GM08714 (cell line): ENCODE data around the gene SLC7A1.

Experiments used
- H3K4me3 ChIP-seq: fragments of 200-500 bp; sonication (Bioruptor generic); 2 replicates; pipeline ENCODE4 v1.5.1; 2014; ENCODE audit warnings: mild to moderate bottlenecking, low read length, inconsistent platforms
- ZNF274 ChIP-seq: IDR thresholded peaks from 2 replicates; pipeline ENCODE4 v1.6.1; 2012; ENCODE audit warnings: mild to moderate bottlenecking, low read depth, low read length

The SLC7A1 gene

DNA sequence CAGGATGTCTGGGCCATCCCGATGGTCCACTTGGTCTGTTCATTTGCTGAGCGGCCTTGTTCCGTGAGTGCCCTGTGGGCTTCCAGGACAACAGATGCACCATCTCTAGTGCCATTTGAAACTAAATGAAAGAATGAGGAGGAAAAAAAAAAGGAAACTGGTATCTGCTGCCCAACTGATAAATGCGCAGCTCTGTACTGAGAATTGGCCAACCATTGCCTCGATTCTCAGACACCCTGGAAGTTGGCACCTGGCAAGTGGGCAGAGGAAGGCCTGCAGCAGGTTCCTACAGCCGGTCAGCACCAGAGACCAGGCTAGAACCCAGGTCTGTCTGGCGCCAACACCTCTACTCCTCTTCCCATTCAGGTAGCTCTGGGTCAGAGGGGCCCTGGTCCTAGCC is 18.9 kb downstream of the SLC7A1 start:
- no peak for TF ChIP-seq ZNF274
- H3K4me3 ChIP-seq, result no peak overlapping the region

DNA sequence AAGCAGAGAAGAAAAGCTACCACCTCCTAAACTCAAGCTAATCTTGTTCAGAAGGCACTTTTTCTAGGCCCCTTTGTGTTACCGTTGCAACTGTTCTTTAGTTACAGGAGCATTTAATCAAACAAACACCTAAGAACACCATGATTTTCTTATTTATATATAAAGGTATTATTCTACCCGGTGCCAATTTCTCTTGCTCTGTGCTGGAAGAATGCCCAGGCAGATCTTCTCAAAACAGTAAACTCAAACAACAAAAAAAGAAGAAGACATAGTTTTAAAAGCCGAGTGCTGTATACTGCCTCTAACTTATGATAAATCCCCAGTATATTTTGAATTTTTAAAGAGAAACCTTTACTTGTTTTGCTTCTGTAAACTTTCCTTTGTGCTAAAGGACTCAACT is 20.4 kb downstream of the SLC7A1 start:
- H3K4me3 ChIP-seq, result no peak overlapping the region
- TF ChIP-seq ZNF274, result no peak

DNA sequence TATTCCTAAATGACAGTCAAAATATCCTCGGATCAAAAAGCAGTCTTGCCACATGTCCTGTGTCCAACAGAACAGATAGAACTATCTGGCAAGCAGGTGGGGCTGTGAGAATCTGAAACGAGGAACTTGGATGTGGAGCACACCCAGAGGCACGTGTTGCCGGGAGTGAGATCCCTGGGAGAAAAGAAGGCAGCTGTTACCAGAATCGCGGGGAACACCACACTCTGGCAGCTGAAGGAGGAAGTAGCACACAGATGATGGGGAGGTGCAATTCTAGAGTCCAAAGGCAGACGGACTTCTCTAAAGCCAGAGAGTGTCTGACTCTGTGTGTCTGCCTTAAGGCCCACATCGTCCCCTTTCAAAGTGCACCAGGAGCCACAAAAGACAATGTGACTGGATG is 22.3 kb downstream of the SLC7A1 start:
- TF ChIP-seq ZNF274, result no peak
- H3K4me3 ChIP-seq, result no peak overlapping the region

DNA sequence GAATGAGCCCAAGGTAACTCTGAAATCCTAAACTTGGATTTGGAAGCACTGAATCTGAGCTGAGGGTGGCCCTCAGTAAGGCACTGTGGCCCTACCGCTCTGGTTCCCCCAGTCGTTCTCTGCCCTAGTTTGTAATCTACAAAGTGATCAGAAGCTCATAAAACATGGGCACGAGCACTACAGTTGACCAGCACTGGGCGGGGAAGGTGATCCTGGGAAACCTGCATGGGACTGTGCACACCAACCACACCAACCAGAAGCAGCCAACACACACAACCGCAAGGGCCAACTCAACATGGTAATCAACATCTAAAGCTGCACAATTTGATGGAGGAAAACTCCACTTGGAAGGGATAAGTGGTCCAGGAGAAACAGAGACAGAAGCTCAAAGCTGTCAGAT is 22.9 kb downstream of the SLC7A1 start:
- no peak overlapping the region for H3K4me3 ChIP-seq
- TF ChIP-seq ZNF274, result no peak

DNA sequence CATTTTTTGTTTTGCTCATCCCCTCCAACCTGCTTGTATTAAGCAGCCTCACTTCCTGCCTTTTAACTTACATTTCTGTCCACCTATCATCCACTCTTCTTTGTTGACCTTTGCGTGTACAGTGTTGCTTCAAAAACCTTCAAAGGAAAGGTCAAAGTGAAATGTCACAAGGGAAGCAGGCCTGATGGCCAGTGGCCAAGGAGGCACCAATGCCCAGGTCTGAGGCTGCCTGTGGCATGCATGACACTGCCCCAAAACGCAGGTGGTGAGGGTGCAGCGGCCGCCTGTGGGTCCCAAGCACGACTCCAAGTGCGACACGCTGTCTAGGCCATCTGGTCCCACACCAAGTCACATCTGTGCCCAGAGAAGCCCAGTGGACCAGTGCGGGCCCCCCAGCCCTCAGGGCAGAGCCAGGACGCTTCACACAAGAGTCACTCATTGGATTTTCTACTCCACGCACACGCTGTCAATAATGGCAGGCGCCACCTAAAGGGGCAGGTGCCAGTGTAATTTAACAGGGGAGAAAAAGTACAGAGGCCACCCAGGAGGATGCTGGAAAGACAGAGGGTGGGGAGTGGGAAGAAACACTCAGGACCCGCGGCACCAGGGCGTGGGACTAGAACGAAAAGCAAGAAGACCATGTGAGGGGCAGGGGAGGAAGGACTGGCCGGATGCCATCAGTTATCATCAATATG is 23.5 kb downstream of the SLC7A1 start:
- TF ChIP-seq ZNF274, result no peak
- H3K4me3 ChIP-seq, result no peak overlapping the region

DNA sequence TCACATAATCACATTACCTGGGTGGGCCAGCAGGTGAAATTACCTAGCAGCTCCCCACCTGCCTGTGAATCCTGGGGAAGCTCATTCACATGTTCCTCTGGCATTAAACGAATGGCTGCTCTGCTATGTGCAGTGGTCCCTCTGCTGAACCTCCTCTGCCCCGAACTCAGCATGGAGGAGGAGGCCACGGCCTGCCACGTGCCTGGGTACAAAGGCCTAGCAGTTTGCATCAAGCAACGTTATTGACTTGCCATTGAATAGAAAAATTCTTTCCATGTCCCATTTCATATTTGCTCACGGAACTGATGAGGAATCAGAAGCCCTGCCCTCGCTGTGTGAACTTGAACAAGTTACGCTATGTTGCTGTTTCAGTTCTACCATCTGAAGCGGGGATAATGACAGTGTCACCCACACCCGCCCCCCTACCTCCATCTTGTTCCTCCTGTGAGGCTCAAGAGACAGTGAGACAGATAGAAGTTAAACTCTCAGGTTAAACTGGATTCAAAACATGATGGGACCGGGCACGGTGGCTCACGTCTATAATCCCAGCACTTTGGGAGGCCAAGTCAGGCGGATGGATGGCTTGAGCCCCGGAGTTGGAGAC is 25.3 kb downstream of the SLC7A1 start:
- no peak overlapping the region for H3K4me3 ChIP-seq
- no peak for TF ChIP-seq ZNF274

DNA sequence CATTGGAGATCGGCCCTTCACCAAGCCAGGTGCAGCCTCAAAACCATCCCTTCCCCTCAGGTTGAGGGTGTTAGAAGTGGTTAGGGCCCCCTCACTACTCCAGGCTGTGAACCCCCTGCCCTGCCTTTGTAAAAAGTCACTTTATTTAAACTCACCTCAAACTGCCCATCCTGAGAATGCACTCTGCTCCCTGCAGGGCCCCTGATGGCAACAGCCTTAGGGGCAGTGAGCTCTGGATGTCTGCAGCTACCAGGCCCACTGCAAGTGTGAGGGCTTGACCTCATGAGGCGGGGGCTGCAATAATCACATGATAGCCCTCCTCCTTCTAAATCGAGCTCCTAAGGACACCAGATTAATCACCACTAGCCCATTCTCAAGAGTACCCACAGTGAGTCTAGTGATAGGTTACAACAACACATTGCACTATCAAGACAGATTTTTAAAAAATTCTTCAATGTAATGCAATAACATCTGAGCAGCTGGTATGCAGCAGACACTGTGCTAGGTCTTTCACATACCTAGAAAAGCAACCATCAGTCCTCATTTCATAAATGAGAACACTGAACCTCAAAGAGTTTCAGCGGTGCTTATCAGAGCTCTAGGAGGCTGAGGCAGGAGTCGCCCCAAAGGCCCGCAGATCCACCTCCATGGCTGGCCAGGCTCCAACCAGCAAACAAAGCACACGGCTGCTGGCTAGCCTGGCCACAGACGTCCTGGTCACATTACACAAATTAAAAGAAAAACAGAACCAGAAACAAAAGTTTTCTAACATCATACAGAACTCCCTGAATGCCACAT is 26.0 kb downstream of the SLC7A1 start:
- no peak overlapping the region for H3K4me3 ChIP-seq

DNA sequence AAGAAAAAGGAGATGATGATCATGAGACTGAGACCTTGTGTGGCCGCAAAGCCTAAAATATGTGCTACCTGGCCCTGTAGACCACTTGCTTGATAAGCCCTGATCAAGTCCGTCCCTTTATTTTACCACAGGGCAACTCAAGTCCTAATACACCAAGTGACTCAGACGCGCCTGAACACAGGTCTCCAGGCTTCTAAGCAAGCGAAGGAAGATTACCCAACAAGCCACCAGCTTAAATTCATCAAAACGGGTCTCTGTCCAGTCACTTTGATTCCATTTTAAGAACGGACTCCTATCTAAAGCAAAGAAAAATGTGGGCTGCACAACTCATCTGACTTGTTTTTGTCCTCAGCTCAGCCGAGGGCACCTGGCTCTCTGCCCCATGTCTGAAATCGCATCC is 26.8 kb downstream of the SLC7A1 start:
- TF ChIP-seq ZNF274, result no peak

More for the DNA sequence above, 26.0 kb downstream of the SLC7A1 start:
- TF ChIP-seq ZNF274, result no peak

DNA sequence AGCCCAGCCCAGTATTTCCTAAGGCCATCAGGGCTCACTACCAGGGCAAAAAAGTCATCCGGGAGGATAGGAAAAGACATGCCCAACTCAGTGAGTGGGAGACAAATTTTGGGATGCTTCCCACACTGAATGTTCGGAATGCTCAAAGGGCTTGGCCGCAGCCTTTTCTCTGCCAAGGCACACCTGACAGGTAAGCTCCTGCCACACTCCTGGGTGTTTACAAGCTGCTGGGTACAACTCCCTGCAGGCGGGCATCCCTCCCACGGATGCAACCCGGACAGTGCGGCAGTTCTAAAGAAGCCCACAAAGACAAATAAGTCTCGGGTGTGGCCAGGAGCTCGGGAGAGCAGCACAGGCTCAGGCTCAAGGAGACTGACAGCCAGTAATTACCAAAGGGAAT is 28.1 kb downstream of the SLC7A1 start:
- no peak for TF ChIP-seq ZNF274
- no peak overlapping the region for H3K4me3 ChIP-seq

More for the DNA sequence above, 26.8 kb downstream of the SLC7A1 start:
- H3K4me3 ChIP-seq, result no peak overlapping the region

DNA sequence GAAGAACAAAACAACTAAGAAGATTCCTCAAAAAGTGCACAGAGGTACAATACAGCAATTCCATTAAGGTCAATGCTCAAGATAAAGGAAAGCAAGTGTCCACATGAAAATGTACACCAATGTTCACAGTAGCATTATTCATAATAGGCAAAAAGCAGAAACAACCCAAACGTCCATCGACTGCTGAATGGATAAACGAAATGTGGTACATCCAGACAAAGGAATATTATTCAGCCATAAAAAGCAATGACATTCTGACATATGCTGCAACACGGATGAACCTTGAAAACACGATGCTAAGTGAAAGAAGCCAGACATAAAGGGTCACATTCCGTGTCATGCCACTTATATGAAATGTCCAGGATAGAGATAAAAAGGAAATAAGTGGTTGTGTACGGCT is 29.3 kb downstream of the SLC7A1 start:
- no peak for TF ChIP-seq ZNF274
- H3K4me3 ChIP-seq, result no peak overlapping the region

DNA sequence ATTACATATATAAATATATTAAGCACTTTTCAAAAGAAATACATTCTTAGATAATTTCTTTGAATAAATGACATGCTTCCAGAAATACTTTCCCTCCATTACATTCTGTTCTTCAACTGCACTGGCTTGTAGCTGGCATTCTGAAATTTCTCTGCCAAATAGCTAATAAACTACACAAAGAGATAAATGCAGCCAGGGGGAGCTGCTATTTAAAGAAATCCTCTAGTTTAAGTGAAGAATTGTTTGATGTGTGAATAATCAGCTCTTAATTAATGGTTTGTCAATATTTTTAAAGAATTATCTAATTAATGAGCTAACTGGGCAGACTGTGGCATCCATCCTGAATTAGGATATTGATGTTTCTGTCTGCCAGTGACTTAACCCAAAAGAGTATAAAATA is 30.7 kb downstream of the SLC7A1 start:
- H3K4me3 ChIP-seq, result no peak overlapping the region
- TF ChIP-seq ZNF274, result no peak

DNA sequence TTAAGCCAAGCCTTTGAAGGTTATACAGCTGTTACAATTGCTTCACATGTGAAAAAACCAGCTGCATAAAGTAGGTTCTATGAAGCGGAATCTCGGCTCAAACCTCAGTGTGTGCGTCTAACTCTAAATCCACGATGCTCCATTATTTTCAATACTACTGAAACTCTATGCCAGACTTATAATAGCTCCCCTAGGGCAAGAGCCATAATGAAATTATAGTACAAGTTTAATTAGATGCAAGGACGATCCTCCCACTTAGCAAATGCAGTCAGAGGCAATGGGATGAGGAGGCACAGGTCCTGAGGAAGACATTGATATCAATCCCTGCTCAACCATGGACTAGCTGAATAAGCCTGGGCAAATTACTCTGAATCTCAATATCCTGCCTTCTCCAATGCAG is 31.1 kb downstream of the SLC7A1 start:
- H3K4me3 ChIP-seq, result no peak overlapping the region

DNA sequence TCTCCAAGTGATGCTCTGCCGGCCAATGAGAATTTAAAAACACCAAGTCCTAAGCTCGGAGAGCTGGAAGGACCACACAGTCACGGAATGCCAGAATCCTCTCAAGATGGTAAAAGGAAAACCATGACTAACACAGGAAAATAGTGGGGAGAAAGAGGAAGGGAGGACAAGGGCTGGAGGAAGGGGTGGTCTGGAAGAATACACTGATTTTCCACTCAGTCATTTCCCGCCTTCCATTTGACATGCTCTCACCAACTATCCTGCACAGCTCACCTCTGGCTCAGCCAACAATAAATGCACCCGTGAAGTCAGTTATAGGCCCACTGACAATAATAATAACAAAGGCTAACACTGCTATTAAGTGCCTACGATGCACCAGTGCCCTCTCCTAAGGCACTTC is 31.5 kb downstream of the SLC7A1 start:
- H3K4me3 ChIP-seq, result no peak overlapping the region
- TF ChIP-seq ZNF274, result no peak

More for the DNA sequence above, 31.1 kb downstream of the SLC7A1 start:
- no peak for TF ChIP-seq ZNF274

DNA sequence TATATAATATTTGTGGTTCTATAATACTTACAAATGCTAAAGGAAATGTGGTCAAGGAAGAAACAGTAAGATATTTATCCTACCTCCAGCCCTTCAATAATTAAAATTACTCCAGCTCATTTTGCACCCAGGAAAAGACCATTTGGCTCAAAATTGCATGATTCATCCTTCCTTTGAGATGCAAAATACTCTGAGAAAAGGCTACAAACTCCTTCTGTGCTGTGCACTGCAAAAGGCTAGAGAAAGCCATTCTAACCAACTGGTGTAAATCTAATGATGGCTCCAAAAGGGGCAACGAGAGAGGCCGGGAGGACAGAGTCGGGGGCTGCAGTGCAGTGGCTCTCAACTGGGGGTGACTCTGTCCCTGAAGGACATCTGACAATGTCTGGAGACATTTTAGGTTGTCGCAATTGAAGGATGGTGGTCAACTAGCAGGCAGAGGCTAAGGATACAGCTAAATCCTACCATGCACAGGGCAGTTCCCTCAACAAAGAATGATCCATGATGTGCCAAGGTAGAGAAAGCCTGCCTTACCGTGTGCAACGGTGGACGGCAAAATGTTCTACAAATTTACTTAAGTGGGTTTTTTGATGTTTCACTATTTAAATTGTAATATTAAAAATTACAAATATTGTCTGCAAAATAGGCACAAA is 32.6 kb downstream of the SLC7A1 start:
- no peak for TF ChIP-seq ZNF274
- H3K4me3 ChIP-seq, result no peak overlapping the region
